ENCODE data around the gene DCTPP1. TPM values are rescaled to one million over a fixed set of nuclear protein-coding genes. Genes with fewer than 3 reads are reported as not detected.

The DCTPP1 gene
- total RNA-seq, 1 donor from 2014 or later: 26.4 TPM

DNA sequence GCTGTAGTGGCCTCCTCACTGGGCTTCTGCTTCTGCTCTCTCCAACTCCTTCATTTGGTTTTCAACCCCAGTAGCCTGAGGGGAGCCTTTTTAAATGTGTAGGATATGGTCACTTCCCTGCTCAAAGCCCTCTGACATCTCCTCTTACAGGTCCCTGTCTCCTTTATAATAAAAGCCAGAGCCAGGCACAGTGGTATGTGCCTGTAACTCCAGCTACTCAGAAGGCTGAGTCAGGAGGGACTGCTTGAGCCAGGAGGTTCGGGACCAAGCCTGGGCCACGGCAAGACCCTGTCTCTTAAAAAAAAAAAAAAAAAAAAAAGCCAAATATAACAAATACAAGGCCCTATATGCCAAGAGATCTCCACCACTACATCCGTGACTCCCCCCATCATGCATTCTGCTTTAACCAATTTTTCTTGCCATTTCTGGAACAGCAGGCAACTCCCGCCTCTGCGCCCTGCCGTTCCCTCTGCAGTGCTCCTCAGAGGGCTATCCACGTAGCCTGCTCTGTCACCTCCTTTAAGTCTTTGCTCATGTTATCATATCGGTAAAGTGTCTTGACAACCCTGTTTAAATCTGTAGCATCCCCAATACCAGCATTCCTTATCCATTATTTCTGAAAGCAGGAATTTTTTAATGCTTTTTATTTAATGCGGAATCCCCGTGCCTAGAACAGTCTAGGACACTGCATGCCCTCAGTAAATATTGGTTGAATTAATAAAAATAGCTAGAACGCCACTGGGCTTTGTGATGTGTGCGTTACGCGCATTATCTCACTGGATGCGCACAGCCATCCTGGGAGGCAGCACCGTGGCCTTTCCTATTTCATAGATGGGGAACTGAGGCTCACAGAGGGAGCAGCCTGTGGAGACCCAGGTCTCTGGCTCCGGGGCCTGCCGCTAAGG, 13.0 kb downstream of the DCTPP1 start:
- no peaks in the 10 kb centered on the region for H3K27me3 Mint-ChIP-seq (ENCODE audit: low read depth)
- H3K4me3 Mint-ChIP-seq (ENCODE audit: unreplicated experiment): peak overlapping the region; percentile 48
- no peak for DNase-seq (ENCODE audit: low spot score)
- peaks cover 16% of the 10 kb centered on the region for H3K36me3 Mint-ChIP-seq (ENCODE audit: low read depth)
- H3K27ac Mint-ChIP-seq (ENCODE audit: unreplicated experiment): no peak overlapping the region
- peaks cover 10% of the 10 kb centered on the region for H3K4me1 Mint-ChIP-seq (ENCODE audit: low read depth)
- no peaks in the 10 kb centered on the region for H3K9me3 Mint-ChIP-seq (ENCODE audit: low read depth)
- TF ChIP-seq, protein P1, sequence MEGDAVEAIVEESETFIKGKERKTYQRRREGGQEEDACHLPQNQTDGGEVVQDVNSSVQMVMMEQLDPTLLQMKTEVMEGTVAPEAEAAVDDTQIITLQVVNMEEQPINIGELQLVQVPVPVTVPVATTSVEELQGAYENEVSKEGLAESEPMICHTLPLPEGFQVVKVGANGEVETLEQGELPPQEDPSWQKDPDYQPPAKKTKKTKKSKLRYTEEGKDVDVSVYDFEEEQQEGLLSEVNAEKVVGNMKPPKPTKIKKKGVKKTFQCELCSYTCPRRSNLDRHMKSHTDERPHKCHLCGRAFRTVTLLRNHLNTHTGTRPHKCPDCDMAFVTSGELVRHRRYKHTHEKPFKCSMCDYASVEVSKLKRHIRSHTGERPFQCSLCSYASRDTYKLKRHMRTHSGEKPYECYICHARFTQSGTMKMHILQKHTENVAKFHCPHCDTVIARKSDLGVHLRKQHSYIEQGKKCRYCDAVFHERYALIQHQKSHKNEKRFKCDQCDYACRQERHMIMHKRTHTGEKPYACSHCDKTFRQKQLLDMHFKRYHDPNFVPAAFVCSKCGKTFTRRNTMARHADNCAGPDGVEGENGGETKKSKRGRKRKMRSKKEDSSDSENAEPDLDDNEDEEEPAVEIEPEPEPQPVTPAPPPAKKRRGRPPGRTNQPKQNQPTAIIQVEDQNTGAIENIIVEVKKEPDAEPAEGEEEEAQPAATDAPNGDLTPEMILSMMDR (IDR thresholded peaks at IDR 0.05): no peak

DNA sequence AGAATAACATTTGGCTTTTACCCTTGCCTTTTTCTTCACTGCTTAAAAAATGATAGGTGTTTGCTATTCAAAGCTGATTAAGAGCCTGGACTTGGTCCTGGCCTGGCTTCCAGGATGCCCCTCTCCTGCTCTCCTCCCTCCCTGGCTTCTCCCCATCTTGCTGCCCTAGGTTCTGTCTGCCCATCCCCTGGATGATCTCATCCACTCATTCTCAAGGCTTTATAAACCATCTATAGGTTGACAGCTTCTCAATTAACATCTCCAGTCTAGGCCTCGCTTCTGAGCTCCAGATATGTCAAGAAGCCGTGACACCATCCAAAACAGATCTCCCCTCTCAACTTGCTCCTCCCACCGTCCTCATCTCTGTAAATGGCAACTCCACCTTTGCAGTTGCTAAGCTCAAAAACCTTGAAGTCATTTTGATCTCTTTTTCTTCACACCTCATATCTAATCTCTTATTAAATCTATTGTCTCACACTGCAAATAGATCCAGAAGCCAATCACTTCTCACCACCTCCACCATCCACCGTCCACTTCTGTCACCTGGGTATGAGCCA, 13.7 kb downstream of the DCTPP1 start:
- TF ChIP-seq, protein P1 (IDR thresholded peaks at IDR 0.05): no peak
- Mint-ChIP-seq H3K27ac (ENCODE audit: unreplicated experiment) (no peak overlapping the region), H3K27me3 (ENCODE audit: low read depth) (no peaks in the 10 kb centered on the region), H3K9me3 (ENCODE audit: low read depth) (no peaks in the 10 kb centered on the region), H3K4me1 (ENCODE audit: low read depth) (peaks cover 10% of the 10 kb centered on the region), H3K36me3 (ENCODE audit: low read depth) (peaks cover 14% of the 10 kb centered on the region), H3K4me3 (ENCODE audit: unreplicated experiment) (no peak overlapping the region)
- no peak for DNase-seq (ENCODE audit: low spot score)

DNA sequence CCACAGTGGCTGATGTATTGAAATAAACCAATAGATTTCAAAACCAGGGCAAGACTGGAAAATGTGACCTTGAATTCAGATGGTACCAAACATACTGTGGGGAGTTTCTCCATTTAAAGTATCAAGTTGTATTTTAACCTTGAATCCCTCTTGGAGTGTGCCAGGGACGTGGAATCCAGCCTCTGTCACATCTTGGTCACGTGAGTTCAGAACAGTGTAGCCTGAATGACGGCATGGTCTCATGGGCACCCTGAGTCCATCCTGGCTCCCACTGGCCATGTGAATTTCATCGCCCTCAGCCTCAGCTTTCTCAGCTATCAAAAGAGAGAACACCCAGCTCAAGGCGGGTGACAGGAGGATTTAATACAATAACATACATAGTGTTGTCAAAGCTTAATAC, 15.7 kb downstream of the DCTPP1 start:
- Mint-ChIP-seq H3K4me1 (ENCODE audit: low read depth) (peaks cover 17% of the 10 kb centered on the region), H3K27me3 (ENCODE audit: low read depth) (no peaks in the 10 kb centered on the region), H3K9me3 (ENCODE audit: low read depth) (no peaks in the 10 kb centered on the region), H3K36me3 (ENCODE audit: low read depth) (peaks cover 12% of the 10 kb centered on the region), H3K27ac (ENCODE audit: unreplicated experiment) (no peak overlapping the region), H3K4me3 (ENCODE audit: unreplicated experiment) (no peak overlapping the region)
- DNase-seq (ENCODE audit: low spot score): no peak
- TF ChIP-seq, protein P1 (IDR thresholded peaks at IDR 0.05): no peak

DNA sequence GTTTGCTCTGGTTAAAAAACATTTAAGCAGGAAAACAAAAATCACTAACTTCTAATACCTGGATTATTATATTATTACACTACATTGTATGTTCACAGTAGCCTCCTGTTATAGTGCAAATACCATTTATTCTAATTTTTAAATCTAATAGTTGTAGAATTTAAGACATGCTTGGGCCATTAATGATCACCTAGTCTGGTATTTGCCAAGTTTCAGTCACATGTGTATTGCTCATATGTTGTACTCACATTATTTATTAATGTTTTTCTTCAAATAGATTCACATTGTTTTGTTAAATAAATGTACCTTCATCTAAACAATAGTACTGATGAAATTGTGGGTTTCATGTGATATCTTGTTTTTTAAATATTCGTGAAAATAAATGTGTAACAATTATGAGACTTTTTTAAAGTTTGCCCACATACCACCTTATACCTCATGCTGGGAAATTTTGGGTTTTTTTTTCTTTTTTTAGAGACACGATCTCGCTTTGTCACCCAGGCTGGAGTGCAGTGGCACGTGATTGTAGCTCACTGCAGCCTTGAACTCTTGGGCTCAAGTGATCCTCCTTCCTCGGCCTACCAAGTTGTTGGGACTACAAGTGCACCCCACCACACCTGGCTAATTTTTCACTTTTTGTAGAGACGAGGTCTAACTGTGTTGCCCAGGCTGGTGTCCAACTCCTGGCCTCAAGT, 16.6 kb downstream of the DCTPP1 start:
- TF ChIP-seq, protein P1 (IDR thresholded peaks at IDR 0.05): no peak
- Mint-ChIP-seq H3K4me3 (ENCODE audit: unreplicated experiment) (no peak overlapping the region), H3K36me3 (ENCODE audit: low read depth) (peaks cover 12% of the 10 kb centered on the region), H3K27ac (ENCODE audit: unreplicated experiment) (no peak overlapping the region), H3K27me3 (ENCODE audit: low read depth) (no peaks in the 10 kb centered on the region), H3K9me3 (ENCODE audit: low read depth) (no peaks in the 10 kb centered on the region), H3K4me1 (ENCODE audit: low read depth) (peaks cover 21% of the 10 kb centered on the region)
- no peak for DNase-seq (ENCODE audit: low spot score)
